ENCODE results near the gene NR6A1.

NR6A1 gene

DNA sequence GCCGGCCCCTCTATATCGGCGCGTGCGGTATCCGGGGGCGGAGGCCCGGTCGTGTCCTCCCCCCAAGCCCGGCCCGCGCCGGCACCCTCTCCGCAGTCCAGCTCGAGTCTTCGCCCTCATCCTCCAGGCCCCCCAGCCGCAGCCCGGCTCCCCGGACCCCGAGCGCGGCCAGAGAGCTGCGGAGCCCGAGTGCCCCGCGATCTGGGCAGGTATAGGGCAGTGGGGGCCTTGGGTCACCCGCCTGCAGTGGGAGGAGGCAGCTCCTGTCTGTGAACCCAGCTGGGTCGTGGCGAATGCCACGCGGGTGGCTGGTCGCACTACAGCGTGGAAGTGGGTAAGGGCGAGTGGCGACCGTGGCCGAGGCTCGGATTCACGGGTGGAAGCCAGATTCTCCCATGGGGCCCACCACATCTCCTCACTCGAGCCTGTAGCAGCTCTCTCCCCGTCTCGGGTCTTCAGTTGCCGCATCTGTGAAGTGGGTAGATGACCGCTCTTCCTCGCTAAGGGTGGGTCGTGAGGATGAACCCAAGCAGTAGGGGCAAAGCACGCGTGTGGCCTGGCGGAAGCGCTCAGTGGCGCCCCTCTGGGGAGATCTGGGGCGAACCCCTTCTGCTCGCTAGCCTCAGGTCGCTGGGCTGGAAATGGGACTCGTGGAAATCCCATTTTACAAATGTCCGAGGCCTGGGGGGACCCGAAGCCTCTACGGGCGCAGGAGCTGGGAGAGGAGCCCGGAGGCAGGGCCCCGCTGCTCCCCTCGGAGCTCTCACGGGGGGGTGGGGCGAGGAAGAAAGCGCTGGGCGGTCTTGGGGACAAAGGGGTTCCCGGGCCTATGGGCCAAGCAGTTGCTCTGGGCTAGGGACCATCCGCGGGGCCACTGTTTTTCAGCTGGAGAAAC, 265.9 kb downstream of the NR6A1 start:
- no peak for TF ChIP-seq ZFP30 (CRISPR knock-in tag; IDR thresholded peaks at IDR 0.05)
- TF ChIP-seq ARNTL (CRISPR knock-in tag; IDR thresholded peaks at IDR 0.05; ENCODE audit: borderline replicate concordance, low read depth), result no peak
- no peak for TF ChIP-seq BACH2 (CRISPR knock-in tag; IDR thresholded peaks at IDR 0.05; ENCODE audit: borderline replicate concordance)
- no peak for TF ChIP-seq OSR1 (CRISPR knock-in tag; IDR thresholded peaks at IDR 0.05)
- TF ChIP-seq ZNF70 (CRISPR knock-in tag; IDR thresholded peaks at IDR 0.05), result no peak
- TF ChIP-seq, protein P1, sequence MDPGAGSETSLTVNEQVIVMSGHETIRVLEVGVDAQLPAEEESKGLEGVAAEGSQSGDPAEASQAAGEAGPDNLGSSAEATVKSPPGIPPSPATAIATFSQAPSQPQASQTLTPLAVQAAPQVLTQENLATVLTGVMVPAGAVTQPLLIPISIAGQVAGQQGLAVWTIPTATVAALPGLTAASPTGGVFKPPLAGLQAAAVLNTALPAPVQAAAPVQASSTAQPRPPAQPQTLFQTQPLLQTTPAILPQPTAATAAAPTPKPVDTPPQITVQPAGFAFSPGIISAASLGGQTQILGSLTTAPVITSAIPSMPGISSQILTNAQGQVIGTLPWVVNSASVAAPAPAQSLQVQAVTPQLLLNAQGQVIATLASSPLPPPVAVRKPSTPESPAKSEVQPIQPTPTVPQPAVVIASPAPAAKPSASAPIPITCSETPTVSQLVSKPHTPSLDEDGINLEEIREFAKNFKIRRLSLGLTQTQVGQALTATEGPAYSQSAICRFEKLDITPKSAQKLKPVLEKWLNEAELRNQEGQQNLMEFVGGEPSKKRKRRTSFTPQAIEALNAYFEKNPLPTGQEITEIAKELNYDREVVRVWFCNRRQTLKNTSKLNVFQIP (CRISPR knock-in tag; IDR thresholded peaks at IDR 0.05; ENCODE audit: borderline replicate concordance, low read depth), result no peak
- no peak for TF ChIP-seq ZNF565 (CRISPR knock-in tag; conservative IDR thresholded peaks at IDR 0.05; ENCODE audit: low read depth)
- no peak for TF ChIP-seq TCF4 (CRISPR knock-in tag; IDR thresholded peaks at IDR 0.05; ENCODE audit: borderline replicate concordance)
- TF ChIP-seq, protein P2, sequence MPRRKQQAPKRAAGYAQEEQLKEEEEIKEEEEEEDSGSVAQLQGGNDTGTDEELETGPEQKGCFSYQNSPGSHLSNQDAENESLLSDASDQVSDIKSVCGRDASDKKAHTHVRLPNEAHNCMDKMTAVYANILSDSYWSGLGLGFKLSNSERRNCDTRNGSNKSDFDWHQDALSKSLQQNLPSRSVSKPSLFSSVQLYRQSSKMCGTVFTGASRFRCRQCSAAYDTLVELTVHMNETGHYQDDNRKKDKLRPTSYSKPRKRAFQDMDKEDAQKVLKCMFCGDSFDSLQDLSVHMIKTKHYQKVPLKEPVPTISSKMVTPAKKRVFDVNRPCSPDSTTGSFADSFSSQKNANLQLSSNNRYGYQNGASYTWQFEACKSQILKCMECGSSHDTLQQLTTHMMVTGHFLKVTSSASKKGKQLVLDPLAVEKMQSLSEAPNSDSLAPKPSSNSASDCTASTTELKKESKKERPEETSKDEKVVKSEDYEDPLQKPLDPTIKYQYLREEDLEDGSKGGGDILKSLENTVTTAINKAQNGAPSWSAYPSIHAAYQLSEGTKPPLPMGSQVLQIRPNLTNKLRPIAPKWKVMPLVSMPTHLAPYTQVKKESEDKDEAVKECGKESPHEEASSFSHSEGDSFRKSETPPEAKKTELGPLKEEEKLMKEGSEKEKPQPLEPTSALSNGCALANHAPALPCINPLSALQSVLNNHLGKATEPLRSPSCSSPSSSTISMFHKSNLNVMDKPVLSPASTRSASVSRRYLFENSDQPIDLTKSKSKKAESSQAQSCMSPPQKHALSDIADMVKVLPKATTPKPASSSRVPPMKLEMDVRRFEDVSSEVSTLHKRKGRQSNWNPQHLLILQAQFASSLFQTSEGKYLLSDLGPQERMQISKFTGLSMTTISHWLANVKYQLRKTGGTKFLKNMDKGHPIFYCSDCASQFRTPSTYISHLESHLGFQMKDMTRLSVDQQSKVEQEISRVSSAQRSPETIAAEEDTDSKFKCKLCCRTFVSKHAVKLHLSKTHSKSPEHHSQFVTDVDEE (CRISPR knock-in tag; IDR thresholded peaks at IDR 0.05), result no peak
- TF ChIP-seq TOX (CRISPR knock-in tag; IDR thresholded peaks at IDR 0.05; ENCODE audit: borderline replicate concordance), result no peak
- no peak for TF ChIP-seq RARB (CRISPR knock-in tag; IDR thresholded peaks at IDR 0.05)
- no peak for ATAC-seq

DNA sequence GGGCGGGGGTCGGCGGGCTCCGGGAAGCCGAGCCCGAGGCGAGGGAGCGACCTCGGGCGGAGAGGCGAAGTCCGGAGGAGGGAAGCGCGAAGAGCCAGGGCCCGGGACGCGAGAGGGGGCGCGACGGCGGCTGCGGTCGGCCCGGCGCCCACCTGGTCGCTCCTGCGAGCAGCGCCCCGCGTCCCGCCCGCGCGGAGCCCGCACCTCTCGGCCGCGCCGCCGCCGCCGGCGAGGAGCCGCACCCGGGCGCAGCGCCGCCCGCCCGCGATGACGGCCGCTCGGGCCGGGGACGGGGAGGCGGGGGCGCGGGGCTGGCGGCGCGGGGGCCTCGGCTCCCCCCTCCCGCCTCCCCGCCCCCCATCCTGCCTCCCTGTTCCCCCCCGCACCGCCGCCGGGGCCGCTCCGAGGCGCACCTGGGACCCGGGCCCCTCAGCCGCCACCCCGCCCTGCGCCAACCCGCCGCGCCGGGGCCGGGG, 266.5 kb downstream of the NR6A1 start:
- ATAC-seq, result no peak
- TF ChIP-seq ZC3H10 (CRISPR knock-in tag; IDR thresholded peaks at IDR 0.05) (no peak), OSR1 (CRISPR knock-in tag; IDR thresholded peaks at IDR 0.05) (no peak), CSDC2 (CRISPR knock-in tag; IDR thresholded peaks at IDR 0.05) (no peak), BACH2 (CRISPR knock-in tag; IDR thresholded peaks at IDR 0.05; ENCODE audit: borderline replicate concordance) (no peak), ZNF70 (CRISPR knock-in tag; IDR thresholded peaks at IDR 0.05) (no peak), PPARA (CRISPR knock-in tag; IDR thresholded peaks at IDR 0.05; ENCODE audit: borderline replicate concordance) (no peak), TCF4 (CRISPR knock-in tag; IDR thresholded peaks at IDR 0.05; ENCODE audit: borderline replicate concordance) (no peak), ISL1 (CRISPR knock-in tag; IDR thresholded peaks at IDR 0.05) (no peak), ZNF8 (CRISPR knock-in tag; IDR thresholded peaks at IDR 0.05) (no peak), ARNTL (CRISPR knock-in tag; IDR thresholded peaks at IDR 0.05; ENCODE audit: borderline replicate concordance, low read depth) (no peak), RARB (CRISPR knock-in tag; IDR thresholded peaks at IDR 0.05) (no peak), TOX (CRISPR knock-in tag; IDR thresholded peaks at IDR 0.05; ENCODE audit: borderline replicate concordance) (no peak), GLIS3 (CRISPR knock-in tag; IDR thresholded peaks at IDR 0.05) (no peak)
- TF ChIP-seq, protein P1 (CRISPR knock-in tag; IDR thresholded peaks at IDR 0.05; ENCODE audit: borderline replicate concordance, low read depth), result no peak
- TF ChIP-seq, protein P3, sequence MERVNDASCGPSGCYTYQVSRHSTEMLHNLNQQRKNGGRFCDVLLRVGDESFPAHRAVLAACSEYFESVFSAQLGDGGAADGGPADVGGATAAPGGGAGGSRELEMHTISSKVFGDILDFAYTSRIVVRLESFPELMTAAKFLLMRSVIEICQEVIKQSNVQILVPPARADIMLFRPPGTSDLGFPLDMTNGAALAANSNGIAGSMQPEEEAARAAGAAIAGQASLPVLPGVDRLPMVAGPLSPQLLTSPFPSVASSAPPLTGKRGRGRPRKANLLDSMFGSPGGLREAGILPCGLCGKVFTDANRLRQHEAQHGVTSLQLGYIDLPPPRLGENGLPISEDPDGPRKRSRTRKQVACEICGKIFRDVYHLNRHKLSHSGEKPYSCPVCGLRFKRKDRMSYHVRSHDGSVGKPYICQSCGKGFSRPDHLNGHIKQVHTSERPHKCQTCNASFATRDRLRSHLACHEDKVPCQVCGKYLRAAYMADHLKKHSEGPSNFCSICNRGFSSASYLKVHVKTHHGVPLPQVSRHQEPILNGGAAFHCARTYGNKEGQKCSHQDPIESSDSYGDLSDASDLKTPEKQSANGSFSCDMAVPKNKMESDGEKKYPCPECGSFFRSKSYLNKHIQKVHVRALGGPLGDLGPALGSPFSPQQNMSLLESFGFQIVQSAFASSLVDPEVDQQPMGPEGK (CRISPR knock-in tag; IDR thresholded peaks at IDR 0.05; ENCODE audit: borderline replicate concordance), result no peak
- TF ChIP-seq, protein P4, sequence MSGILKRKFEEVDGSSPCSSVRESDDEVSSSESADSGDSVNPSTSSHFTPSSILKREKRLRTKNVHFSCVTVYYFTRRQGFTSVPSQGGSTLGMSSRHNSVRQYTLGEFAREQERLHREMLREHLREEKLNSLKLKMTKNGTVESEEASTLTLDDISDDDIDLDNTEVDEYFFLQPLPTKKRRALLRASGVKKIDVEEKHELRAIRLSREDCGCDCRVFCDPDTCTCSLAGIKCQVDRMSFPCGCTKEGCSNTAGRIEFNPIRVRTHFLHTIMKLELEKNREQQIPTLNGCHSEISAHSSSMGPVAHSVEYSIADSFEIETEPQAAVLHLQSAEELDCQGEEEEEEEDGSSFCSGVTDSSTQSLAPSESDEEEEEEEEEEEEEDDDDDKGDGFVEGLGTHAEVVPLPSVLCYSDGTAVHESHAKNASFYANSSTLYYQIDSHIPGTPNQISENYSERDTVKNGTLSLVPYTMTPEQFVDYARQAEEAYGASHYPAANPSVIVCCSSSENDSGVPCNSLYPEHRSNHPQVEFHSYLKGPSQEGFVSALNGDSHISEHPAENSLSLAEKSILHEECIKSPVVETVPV (CRISPR knock-in tag; IDR thresholded peaks at IDR 0.05), result no peak

Data from SK-N-SH treated with all-trans-retinoic acid at 6 μM for 48 hours (cell line).